Trophoblast cell (in vitro differentiated cells and primary cell): ENCODE results near the gene PHF21A.

Source experiments
- DNase-seq, 2 donors: peaks; one replicate each; pipeline ENCODE4 v3.0.0-alpha.2; 2016
- H2AFZ ChIP-seq: 2 replicates; pipeline ENCODE4 v1.6.1; 2013; ENCODE audit warnings: low read length, moderate library complexity, mild to moderate bottlenecking; ENCODE audit not compliant: insufficient read depth, poor library complexity
- H2AK5ac ChIP-seq: 2 replicates; pipeline ENCODE4 v1.6.1; 2013; ENCODE audit warnings: mild to moderate bottlenecking, low read length
- H2BK120ac ChIP-seq: 2 replicates; pipeline ENCODE4 v1.6.1; 2013; ENCODE audit warnings: low read length, mild to moderate bottlenecking, moderate library complexity; ENCODE audit not compliant: insufficient read depth, poor library complexity
- H2BK12ac ChIP-seq: 2 replicates; pipeline ENCODE4 v1.6.1; 2013; ENCODE audit warnings: mild to moderate bottlenecking, low read length, moderate library complexity
- H2BK5ac ChIP-seq: 2 replicates; pipeline ENCODE4 v1.6.1; 2013; ENCODE audit warnings: low read length, low read depth, moderate library complexity, mild to moderate bottlenecking; ENCODE audit not compliant: poor library complexity
- H3K14ac ChIP-seq: 2 replicates; pipeline ENCODE4 v1.6.1; 2013; ENCODE audit warnings: mild to moderate bottlenecking, low read length
- H3K18ac ChIP-seq: 2 replicates; pipeline ENCODE4 v1.6.1; 2013; ENCODE audit warnings: mild to moderate bottlenecking, low read length
- H3K23ac ChIP-seq: 2 replicates; pipeline ENCODE4 v1.6.1; 2013; ENCODE audit warnings: low read length
- H3K27ac ChIP-seq: 2 replicates; pipeline ENCODE4 v1.5.1; 2013; ENCODE audit warnings: low read depth, mild to moderate bottlenecking, inconsistent platforms, low read length, moderate library complexity
- H3K27me3 ChIP-seq: 2 replicates; pipeline ENCODE4 v1.6.1; 2013; ENCODE audit warnings: inconsistent platforms, mild to moderate bottlenecking, low read length, moderate library complexity; ENCODE audit not compliant: insufficient read depth
- H3K36me3 ChIP-seq, 2 experiments: 1 replicate in 1 of 2; 2 replicates in 1 of 2; pipeline ENCODE4 v1.6.1; 2013; ENCODE audit warnings: low read length in 2 of 2, mild to moderate bottlenecking in 2 of 2, moderate library complexity in 1 of 2; ENCODE audit not compliant: insufficient read depth in 2 of 2, control insufficient read depth in 1 of 2
- H3K4ac ChIP-seq: 2 replicates; pipeline ENCODE4 v1.6.1; 2013; ENCODE audit warnings: low read depth, mild to moderate bottlenecking, low read length, moderate library complexity
- H3K4me1 ChIP-seq, 2 experiments: 1 replicate in 1 of 2; 2 replicates in 1 of 2; pipeline ENCODE4 v1.6.1; 2013; ENCODE audit warnings: low read length in 2 of 2, mild to moderate bottlenecking in 2 of 2, moderate library complexity in 1 of 2; ENCODE audit not compliant: insufficient read depth in 2 of 2, control insufficient read depth in 1 of 2
- H3K4me2 ChIP-seq: 2 replicates; pipeline ENCODE4 v1.6.1; 2013; ENCODE audit warnings: inconsistent platforms, mild to moderate bottlenecking, low read length, moderate library complexity
- H3K4me3 ChIP-seq: 2 replicates; pipeline ENCODE4 v1.5.1; 2013; ENCODE audit warnings: mild to moderate bottlenecking, low read depth, low read length, inconsistent platforms
- H3K79me1 ChIP-seq: one replicate; pipeline ENCODE4 v1.6.1; 2013; ENCODE audit warnings: low read length
- H3K79me2 ChIP-seq: 2 replicates; pipeline ENCODE4 v1.6.1; 2013; ENCODE audit warnings: low read length, mild to moderate bottlenecking; ENCODE audit not compliant: control insufficient read depth, insufficient read depth, poor library complexity
- H3K9ac ChIP-seq: 2 replicates; pipeline ENCODE4 v1.6.1; 2013; ENCODE audit warnings: mild to moderate bottlenecking, low read length
- H3K9me3 ChIP-seq: 2 replicates; pipeline ENCODE4 v1.6.1; 2013; ENCODE audit warnings: low read depth, mild to moderate bottlenecking, control low read depth, inconsistent platforms, low read length; ENCODE audit not compliant: insufficient read depth
- H4K12ac ChIP-seq: 2 replicates; pipeline ENCODE4 v1.6.1; 2013; ENCODE audit warnings: low read depth, mild to moderate bottlenecking, low read length, moderate library complexity
- H4K8ac ChIP-seq: 2 replicates; pipeline ENCODE4 v1.6.1; 2013; ENCODE audit warnings: low read depth, mild to moderate bottlenecking, low read length, moderate library complexity
- H4K91ac ChIP-seq: one replicate; pipeline ENCODE4 v1.6.1; 2013; ENCODE audit warnings: low read depth, mild to moderate bottlenecking, low read length, moderate library complexity
- WGBS: extraction: QIAGEN DNeasy Blood & Tissue Kit; methylation state at CpG from one replicate; pipeline ENCODE4 v1.1.7; 2013; ENCODE audit warnings: missing lambda C conversion rate; ENCODE audit not compliant: insufficient read length, insufficient coverage; ENCODE audit errors: extremely low coverage; 5-methylcytosine and 5-hydroxymethylcytosine counted together

Gene PHF21A

GRCh38 chr11:45988921-45989320 lies 132.3 kb downstream of the PHF21A start:
- no peak overlapping the region for H3K23ac ChIP-seq
- H3K4me1 ChIP-seq: peaks cover 0 to 2% of the 10 kb centered on the region in 2 experiments
- no peak overlapping the region for H3K27ac ChIP-seq
- no peak overlapping the region for H2AK5ac ChIP-seq
- H2BK120ac ChIP-seq: no peak overlapping the region
- no peak overlapping the region for H3K4ac ChIP-seq
- H4K91ac ChIP-seq: no peak overlapping the region
- no peak overlapping the region for H3K9ac ChIP-seq
- H2BK12ac ChIP-seq: no peak overlapping the region
- H3K79me1 ChIP-seq: no peaks in the 10 kb centered on the region
- H3K4me3 ChIP-seq: no peak overlapping the region
- no peaks in the 10 kb centered on the region for H3K79me2 ChIP-seq
- no peak for DNase-seq
- H2BK5ac ChIP-seq: no peak overlapping the region
- WGBS: no CpG with 5 or more reads among the region's 1 CpG
- no peak overlapping the region for H2AFZ ChIP-seq
- H3K14ac ChIP-seq: no peak overlapping the region
- no peak overlapping the region for H3K18ac ChIP-seq
- H4K12ac ChIP-seq: no peak overlapping the region
- no peaks in the 10 kb centered on the region for H3K27me3 ChIP-seq
- no peak overlapping the region for H3K4me2 ChIP-seq
- no peaks in the 10 kb centered on the region for H3K9me3 ChIP-seq
- no peak overlapping the region for H4K8ac ChIP-seq
- no peaks in the 10 kb centered on the region for H3K36me3 ChIP-seq

DNA sequence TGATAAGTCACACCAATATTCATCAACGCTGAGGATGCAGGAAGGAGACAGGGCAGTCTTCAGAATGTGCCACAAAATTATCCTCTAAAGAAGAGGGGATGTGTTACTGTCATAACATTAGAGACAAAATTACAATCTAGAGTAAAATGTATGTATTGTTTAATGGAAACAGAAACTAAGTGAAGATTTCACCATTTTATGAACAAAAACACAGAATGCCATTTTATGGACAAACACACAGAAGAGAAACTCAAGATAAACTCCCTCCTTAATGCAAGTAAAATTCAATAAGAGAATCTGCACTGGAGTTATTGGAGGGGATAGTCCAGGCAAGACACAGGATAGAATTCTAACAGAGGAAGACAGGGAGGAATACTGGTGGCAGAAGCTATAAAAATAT lies 136.0 kb downstream of the PHF21A start:
- no peak overlapping the region for H4K8ac ChIP-seq
- H3K23ac ChIP-seq: no peak overlapping the region
- H3K4me3 ChIP-seq: no peak overlapping the region
- no peak overlapping the region for H2BK120ac ChIP-seq
- H3K4me1 ChIP-seq: peaks cover 0 to 2% of the 10 kb centered on the region in 2 experiments
- no peaks in the 10 kb centered on the region for H3K27me3 ChIP-seq
- no peak overlapping the region for H3K18ac ChIP-seq
- no peak overlapping the region for H3K9ac ChIP-seq
- no peaks in the 10 kb centered on the region for H3K79me1 ChIP-seq
- H3K4me2 ChIP-seq: no peak overlapping the region
- WGBS: no CpG with 5 or more reads among the region's 1 CpG
- no peak overlapping the region for H4K12ac ChIP-seq
- H2BK12ac ChIP-seq: no peak overlapping the region
- no peaks in the 10 kb centered on the region for H3K9me3 ChIP-seq
- no peaks in the 10 kb centered on the region for H3K79me2 ChIP-seq
- no peak overlapping the region for H3K27ac ChIP-seq
- no peak overlapping the region for H4K91ac ChIP-seq
- no peak for DNase-seq
- H2BK5ac ChIP-seq: no peak overlapping the region
- no peak overlapping the region for H2AK5ac ChIP-seq
- H3K4ac ChIP-seq: no peak overlapping the region
- no peaks in the 10 kb centered on the region for H3K36me3 ChIP-seq
- no peak overlapping the region for H3K14ac ChIP-seq
- H2AFZ ChIP-seq: no peak overlapping the region

- H3K4ac ChIP-seq: no peak overlapping the region
These were observed 137.1 kb downstream of the PHF21A start for GRCh38 chr11:45984192-45984591.

DNA sequence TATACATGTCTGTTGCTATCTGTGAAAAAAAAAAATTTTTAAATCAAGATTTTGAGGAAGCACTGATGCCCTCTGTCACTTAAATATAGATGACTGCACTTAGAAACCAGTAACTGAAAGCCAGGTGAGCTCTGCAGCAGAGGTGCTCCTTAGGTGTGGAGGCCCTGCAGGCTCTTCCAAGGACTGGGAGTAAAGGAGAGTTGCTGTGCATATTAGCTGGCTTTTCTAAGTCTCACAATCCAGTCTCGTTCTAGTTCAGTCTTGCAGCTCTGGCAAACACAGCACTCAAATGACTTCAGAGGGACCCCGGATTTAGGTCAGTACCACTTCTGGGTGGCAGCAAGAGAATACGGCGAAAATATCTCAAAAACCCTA lies 137.8 kb downstream of the PHF21A start:
- no CpG with 5 or more reads among the region's 4 CpGs for WGBS

More at GRCh38 chr11:45984192-45984591, 137.1 kb downstream of the PHF21A start:
- Histone ChIP-seq H3K4me3 (no peak overlapping the region), H3K14ac (no peak overlapping the region), H3K4me2 (no peak overlapping the region), H3K79me2 (no peaks in the 10 kb centered on the region), H3K18ac (no peak overlapping the region), H3K9ac (no peak overlapping the region), H3K27me3 (no peaks in the 10 kb centered on the region), H3K36me3 (peaks cover 0 to 2% of the 10 kb centered on the region in 2 experiments), H4K12ac (no peak overlapping the region), H3K79me1 (no peaks in the 10 kb centered on the region), H2BK120ac (no peak overlapping the region), H3K27ac (no peak overlapping the region), H2BK12ac (no peak overlapping the region), H3K23ac (no peak overlapping the region), H2AK5ac (no peak overlapping the region), H2AFZ (no peak overlapping the region), H4K91ac (no peak overlapping the region), H3K9me3 (no peaks in the 10 kb centered on the region), H2BK5ac (no peak overlapping the region), H3K4me1 (peaks cover 0 to 2% of the 10 kb centered on the region in 2 experiments), H4K8ac (no peak overlapping the region)
- DNase-seq: no peak
- WGBS: no CpG with 5 or more reads among the region's 9 CpGs

More for the DNA sequence above, 137.8 kb downstream of the PHF21A start:
- Histone ChIP-seq H4K12ac (no peak overlapping the region), H2BK5ac (no peak overlapping the region), H2BK12ac (no peak overlapping the region), H3K4ac (no peak overlapping the region), H2BK120ac (no peak overlapping the region), H4K8ac (no peak overlapping the region), H3K9ac (no peak overlapping the region), H4K91ac (no peak overlapping the region), H3K23ac (no peak overlapping the region), H3K79me2 (no peaks in the 10 kb centered on the region), H3K79me1 (no peaks in the 10 kb centered on the region), H3K36me3 (peaks cover 0 to 2% of the 10 kb centered on the region in 2 experiments), H2AK5ac (no peak overlapping the region), H3K14ac (no peak overlapping the region), H3K4me2 (peak overlapping the region; percentile 43), H3K4me1 (peaks cover 0 to 2% of the 10 kb centered on the region in 2 experiments), H2AFZ (no peak overlapping the region), H3K27ac (no peak overlapping the region), H3K4me3 (no peak overlapping the region), H3K18ac (no peak overlapping the region), H3K27me3 (no peaks in the 10 kb centered on the region), H3K9me3 (no peaks in the 10 kb centered on the region)
- DNase-seq: no peak
